ELR (cell line): ENCODE results near the gene ST8SIA6.
A peak's percentile ranks its signal among the peaks of the same experiment; 100 is the strongest.
"Not testable (repeated sequence)": the region's sequence is repeated elsewhere in the genome, so short reads cannot be mapped to it uniquely, and the experiment has no call there.

Experiments used
- DNase-seq: peaks from one replicate; pipeline ENCODE4 v3.0.0-alpha.2; 2015; ENCODE audit warnings: low read depth

ST8SIA6 gene

GRCh38 chr10:17454161-17455014 lies at the start of gene ST8SIA6:
Gene ST8SIA6 (minus strand): TSS chr10:17454595. CDS start chr10:17454255, 340 bp downstream.
- peak; percentile 61 for DNase-seq

- DNase-seq = no peak
Observed at GRCh38 chr10:17503795-17504194, 49.4 kb upstream of the ST8SIA6 start.

GRCh38 chr10:17502814-17503213 lies 48.4 kb upstream of the ST8SIA6 start:
- DNase-seq = no peak

- not testable (repeated sequence) for DNase-seq
Observed at GRCh38 chr10:17499014-17499413, 44.6 kb upstream of the ST8SIA6 start.

GRCh38 chr10:17497446-17498030 lies 43.1 kb upstream of the ST8SIA6 start:
- DNase-seq = no peak

GRCh38 chr10:17494626-17495260 lies 40.3 kb upstream of the ST8SIA6 start:
- no peak for DNase-seq

GRCh38 chr10:17488848-17489247 lies 34.5 kb upstream of the ST8SIA6 start:
- no peak for DNase-seq

- DNase-seq = no peak
Observed at GRCh38 chr10:17483079-17483478, 28.7 kb upstream of the ST8SIA6 start.

- no peak for DNase-seq
Observed at GRCh38 chr10:17479822-17480221, 25.4 kb upstream of the ST8SIA6 start.

- peak; percentile 57 for DNase-seq
Observed at GRCh38 chr10:17479015-17479615, 24.7 kb upstream of the ST8SIA6 start.

- DNase-seq = no peak
Observed at GRCh38 chr10:17476073-17476472, 21.7 kb upstream of the ST8SIA6 start.

GRCh38 chr10:17475661-17476060 lies 21.3 kb upstream of the ST8SIA6 start:
- DNase-seq = no peak

GRCh38 chr10:17474595-17475323 lies 20.4 kb upstream of the ST8SIA6 start:
- DNase-seq = peak; percentile 60

- DNase-seq = no peak
Observed at GRCh38 chr10:17473228-17473950, 19.0 kb upstream of the ST8SIA6 start.

- DNase-seq = no peak
Observed at GRCh38 chr10:17472481-17473227, 18.3 kb upstream of the ST8SIA6 start.

GRCh38 chr10:17470246-17470645 lies 15.9 kb upstream of the ST8SIA6 start:
- DNase-seq = no peak

GRCh38 chr10:17465328-17466125 lies 11.1 kb upstream of the ST8SIA6 start:
- no peak for DNase-seq

- no peak for DNase-seq
Observed at GRCh38 chr10:17464545-17464944, 10.2 kb upstream of the ST8SIA6 start.

GRCh38 chr10:17460756-17461155 lies 6.4 kb upstream of the ST8SIA6 start:
- DNase-seq = no peak

GRCh38 chr10:17457083-17457482 lies 2.7 kb upstream of the ST8SIA6 start:
- no peak for DNase-seq
